GM12872 (cell line): Measurements from ENCODE around the gene MS4A1.

ENCODE experiments used
- TF ChIP-seq, protein P1 (sequence below): IDR thresholded peaks from 3 replicates; pipeline ENCODE4 v1.5.1; 2011; ENCODE audit warnings: low read depth, mild to moderate bottlenecking, low read length, moderate library complexity; ENCODE audit not compliant: insufficient read depth

The MS4A1 gene

DNA sequence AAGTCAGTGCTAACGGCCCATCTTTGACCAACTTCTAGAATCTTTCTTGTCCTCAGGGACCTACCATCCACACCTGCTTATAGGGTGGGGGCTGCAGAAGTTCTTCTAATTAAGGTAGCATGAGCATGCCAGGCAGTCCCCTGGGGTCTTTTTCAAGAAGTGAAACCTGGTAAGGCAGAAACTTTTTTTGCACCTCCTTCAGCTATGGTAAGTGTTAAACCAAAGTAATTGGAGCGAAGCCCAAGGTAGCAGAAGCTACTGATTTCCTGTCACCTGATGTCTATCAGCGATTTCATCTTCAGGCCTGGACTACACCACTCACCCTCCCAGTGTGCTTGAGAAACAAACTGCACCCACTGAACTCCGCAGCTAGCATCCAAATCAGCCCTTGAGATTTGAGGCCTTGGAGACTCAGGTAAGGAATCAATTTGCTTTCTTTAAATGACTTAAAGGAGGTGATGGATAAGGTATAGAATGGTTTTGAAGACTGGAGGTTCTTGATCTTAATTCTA lies at the start of gene MS4A1:
Gene MS4A1 (plus strand): TSS at position 317 of the 512 bp plus-strand sequence. CDS start 6,528 bp downstream, outside the sequence.
- TF ChIP-seq, protein P1, sequence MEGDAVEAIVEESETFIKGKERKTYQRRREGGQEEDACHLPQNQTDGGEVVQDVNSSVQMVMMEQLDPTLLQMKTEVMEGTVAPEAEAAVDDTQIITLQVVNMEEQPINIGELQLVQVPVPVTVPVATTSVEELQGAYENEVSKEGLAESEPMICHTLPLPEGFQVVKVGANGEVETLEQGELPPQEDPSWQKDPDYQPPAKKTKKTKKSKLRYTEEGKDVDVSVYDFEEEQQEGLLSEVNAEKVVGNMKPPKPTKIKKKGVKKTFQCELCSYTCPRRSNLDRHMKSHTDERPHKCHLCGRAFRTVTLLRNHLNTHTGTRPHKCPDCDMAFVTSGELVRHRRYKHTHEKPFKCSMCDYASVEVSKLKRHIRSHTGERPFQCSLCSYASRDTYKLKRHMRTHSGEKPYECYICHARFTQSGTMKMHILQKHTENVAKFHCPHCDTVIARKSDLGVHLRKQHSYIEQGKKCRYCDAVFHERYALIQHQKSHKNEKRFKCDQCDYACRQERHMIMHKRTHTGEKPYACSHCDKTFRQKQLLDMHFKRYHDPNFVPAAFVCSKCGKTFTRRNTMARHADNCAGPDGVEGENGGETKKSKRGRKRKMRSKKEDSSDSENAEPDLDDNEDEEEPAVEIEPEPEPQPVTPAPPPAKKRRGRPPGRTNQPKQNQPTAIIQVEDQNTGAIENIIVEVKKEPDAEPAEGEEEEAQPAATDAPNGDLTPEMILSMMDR: no peak

DNA sequence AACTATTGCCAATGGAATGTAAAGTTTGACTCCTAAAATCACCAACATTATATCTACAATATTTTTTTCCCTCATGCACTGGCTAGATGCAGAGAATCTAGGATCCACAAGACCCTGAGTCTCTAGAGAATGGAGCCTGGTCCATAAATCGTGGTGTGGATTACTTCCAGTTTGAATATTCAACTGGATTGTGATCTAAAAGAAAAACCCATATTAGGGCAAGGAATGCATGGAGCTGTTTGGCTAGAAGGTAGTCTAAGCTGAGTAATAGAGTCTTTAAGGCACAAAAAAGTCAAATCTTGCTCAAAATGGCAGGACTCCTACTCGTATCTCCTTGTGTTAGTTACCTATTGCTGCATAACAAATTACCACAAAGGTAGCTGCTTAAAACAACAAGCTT lies 35.6 kb upstream of the MS4A1 start:
- TF ChIP-seq, protein P1: no peak

DNA sequence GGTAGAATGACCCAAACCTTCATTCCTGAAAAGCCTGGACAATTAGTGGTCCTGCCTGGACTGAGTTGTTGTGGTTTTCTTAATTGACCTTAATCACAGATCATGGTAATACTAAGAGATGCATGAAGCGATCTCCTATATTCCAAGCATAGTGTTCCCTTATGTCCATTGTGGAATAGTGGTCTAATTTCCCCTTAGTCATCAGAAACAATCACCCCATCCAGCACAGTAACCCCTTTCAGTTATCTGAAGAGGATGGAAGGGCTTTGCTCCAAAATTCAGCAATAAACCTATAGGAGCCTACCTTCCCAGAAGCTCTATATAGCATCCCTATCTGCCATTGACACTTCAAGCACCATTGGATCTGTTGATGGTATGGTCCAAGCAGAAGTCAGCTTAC lies 33.0 kb upstream of the MS4A1 start:
- TF ChIP-seq, protein P1: no peak

DNA sequence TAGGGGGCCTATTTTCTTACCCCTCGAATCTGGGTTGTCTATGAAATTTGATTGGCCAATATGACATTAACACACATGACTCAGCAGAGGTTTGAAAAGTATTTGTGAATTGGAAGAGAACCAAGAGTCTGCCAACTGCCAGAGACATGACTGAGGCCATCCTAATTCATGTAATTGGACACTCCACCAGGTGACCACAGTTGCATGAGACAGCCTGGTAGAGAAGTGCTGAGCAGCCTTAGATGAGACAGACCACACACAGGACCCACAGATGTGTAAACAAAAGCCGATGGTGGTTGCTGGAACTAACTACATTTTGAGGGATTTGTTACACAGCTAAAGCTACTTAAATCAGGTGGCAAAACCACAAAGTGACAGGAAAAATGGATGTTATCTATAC lies 27.1 kb upstream of the MS4A1 start:
- TF ChIP-seq, protein P1: no peak

DNA sequence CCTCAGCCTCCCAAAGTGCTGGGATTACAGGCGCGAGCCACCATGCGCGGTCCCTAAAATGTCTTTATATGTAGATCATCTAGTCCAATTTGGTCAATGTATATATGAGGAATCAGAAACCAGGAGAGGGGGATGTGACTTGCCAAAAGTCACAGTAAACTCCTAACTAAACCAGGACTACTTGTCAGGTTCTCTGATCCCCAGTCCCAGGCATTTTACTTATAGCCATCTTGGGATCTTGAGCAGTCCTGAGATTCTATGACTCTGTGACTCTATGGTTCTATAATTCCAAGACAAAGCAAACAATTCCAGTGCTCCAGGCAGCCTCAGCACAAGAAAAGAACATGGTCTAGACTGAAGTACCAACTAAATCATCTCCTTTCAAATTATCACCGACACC lies 26.4 kb upstream of the MS4A1 start, which contains the start of gene MS4A5:
Gene MS4A5 (plus strand): TSS at position 301 of the 400 bp plus-strand sequence. CDS start 103 bp downstream, outside the sequence.
- TF ChIP-seq, protein P1: no peak

DNA sequence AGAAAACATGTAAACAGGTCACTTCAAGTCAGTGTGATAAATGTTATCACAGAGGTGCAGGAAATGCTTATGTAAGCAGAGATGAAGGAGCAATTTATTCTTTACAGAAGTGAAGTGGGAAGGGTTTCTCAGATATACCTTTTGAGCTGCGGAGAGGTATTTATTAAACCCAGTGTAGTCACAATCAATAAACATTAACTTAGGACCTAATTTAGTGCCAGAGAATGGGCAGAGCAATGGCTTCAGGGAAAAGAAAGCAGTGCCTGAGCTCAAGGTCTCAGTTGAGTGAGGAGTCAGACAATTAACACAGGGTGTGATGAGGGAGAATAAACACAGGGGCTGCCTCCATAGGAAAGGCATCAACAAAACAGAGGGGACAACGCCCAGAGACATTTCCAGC lies 24.4 kb upstream of the MS4A1 start:
- TF ChIP-seq, protein P1: no peak

DNA sequence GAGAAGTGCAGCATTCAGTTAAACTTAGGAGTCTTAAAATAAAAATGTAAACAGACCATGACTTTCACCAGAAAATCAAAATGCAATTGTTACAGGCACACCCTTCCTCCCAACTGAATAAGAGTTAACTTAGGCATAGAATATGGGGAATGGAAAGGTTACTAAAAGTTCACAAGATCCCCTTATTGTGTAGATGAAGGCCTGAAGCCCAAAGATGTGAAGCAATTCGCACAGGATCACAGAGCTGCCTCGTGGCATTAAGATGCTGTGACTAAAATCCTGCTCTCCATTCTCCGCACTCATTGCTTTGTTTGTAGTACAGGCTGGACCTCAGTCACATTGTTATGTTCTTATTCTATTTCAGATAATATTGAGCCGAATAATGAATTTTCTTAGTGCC lies 22.2 kb upstream of the MS4A1 start:
- TF ChIP-seq, protein P1: no peak

DNA sequence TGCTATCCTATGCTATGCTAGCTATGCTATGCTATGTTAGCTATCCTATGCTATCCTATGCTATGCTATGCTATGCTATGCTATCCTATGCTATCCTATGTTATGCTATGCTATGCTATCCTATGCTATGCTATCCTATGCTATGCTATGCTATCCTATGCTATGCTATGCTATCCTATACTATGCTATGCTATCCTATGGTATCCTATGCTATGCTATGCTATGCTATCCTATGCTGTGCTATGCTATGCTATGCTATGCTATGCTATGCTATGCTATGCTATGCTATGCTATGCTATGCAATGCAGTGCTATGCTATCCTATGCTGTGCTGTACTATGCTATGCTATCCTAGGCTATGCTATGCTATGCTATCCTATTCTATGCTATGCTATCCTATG lies 8.6 kb upstream of the MS4A1 start:
- TF ChIP-seq, protein P1: no peak
